K562 (cell line): Measurements from ENCODE around the gene MPV17L2. TPM values are rescaled to one million over a fixed set of nuclear protein-coding genes. Genes with fewer than 3 reads are reported as not detected.

Experiments
- CBFB ChIP-seq: sonication (generic); formaldehyde crosslinking; IDR thresholded peaks from 2 replicates; pipeline ENCODE4 v1.4.0; 2020; ENCODE audit warnings: mild to moderate bottlenecking, missing genetic modification reagents
- CTBP1 ChIP-seq: fragments of 450-650 bp; IDR thresholded peaks from 2 replicates; pipeline ENCODE4 v1.6.1; 2016; ENCODE audit warnings: borderline replicate concordance
- ETV1 ChIP-seq: fragments of 450-650 bp; conservative IDR thresholded peaks from 2 replicates; pipeline ENCODE4 v1.6.1; 2016; ENCODE audit warnings: missing genetic modification characterization, control low read depth, low read depth, missing compliant biosample characterization
- HDAC1 ChIP-seq, 2 experiments: fragments of 450-650 bp; IDR thresholded peaks; 2 replicates each; pipeline ENCODE4 v1.6.1; 2016 to 2017; ENCODE audit warnings: inconsistent platforms in 1 of 2, mild to moderate bottlenecking in 1 of 2, moderate library complexity in 1 of 2
- MNT ChIP-seq, 2 experiments: fragments of 450-650 bp; conservative IDR thresholded peaks; 2 replicates each; pipeline ENCODE4 v1.6.1; 2017; ENCODE audit warnings: mild to moderate bottlenecking in 2 of 2, moderate library complexity in 2 of 2
- RB1 ChIP-seq: fragments of 450-650 bp; IDR thresholded peaks from 2 replicates; pipeline ENCODE4 v1.6.1; 2017; ENCODE audit warnings: low read depth, mild to moderate bottlenecking
- SAP30 ChIP-seq: fragments of 200-600 bp; sonication (generic); IDR thresholded peaks from 2 replicates; pipeline ENCODE4 v1.6.1; 2012; ENCODE audit warnings: borderline replicate concordance, low read depth, mild to moderate bottlenecking, moderate library complexity, low read length, control low read depth, inconsistent platforms; ENCODE audit not compliant: insufficient read depth, poor library complexity, severe bottlenecking
- ZNF263 ChIP-seq: sonication (generic); formaldehyde crosslinking; IDR thresholded peaks from 2 replicates; pipeline ENCODE4 v1.8.0; 2022; ENCODE audit warnings: mild to moderate bottlenecking, missing genetic modification reagents, borderline replicate concordance
- ZNF324 ChIP-seq: fragments of 250-450 bp; sonication (Bioruptor Pico); IDR thresholded peaks from 2 replicates; pipeline ENCODE4 v1.4.0; 2020; ENCODE audit warnings: mild to moderate bottlenecking
- polyA plus RNA-seq, 8 experiments: library from polyadenylated mRNA; depleted of rRNA in 4 of 8; stranded (reverse) in 5 of 8; unstranded in 3 of 8; fragments of >200 nt; fragmentation: Nextera tagmentation in 2 of 8; fragmentation: Illumina TruSeq in 1 of 8; extraction: Ambion mirVana in 2 of 8; extraction: Trizol in 1 of 8; gene quantifications; 2 replicates each; pipeline versions ENCODE4 v1.2.1 to v1.2.3, GENCODE V29; 2011 to 2014; ENCODE audit warnings: inconsistent platforms in 1 of 8, missing spikeins in 1 of 8
- total RNA-seq, 7 experiments: library from RNA; depleted of rRNA in 6 of 7; stranded (reverse); fragments of >200 nt in 6 of 7; fragmentation: Illumina TruSeq in 2 of 7; extraction: Trizol in 2 of 7; gene quantifications; 2 replicates each; pipeline versions ENCODE4 v1.2.1 to v1.2.3, GENCODE V29; 2011 to 2021; ENCODE audit warnings: low replicate concordance in 1 of 7

The MPV17L2 gene
- total and polyA plus RNA-seq, 9 of the 15 experiments (the other 6 are each of a cell fraction or from before 2014, with no cell fraction given) = 10.6 to 60.2 (median 28.5) TPM

GRCh38 chr19:18193388-18194180, 566 bp downstream of the MPV17L2 start (continued):
- TF ChIP-seq MNT (conservative IDR thresholded peaks at IDR 0.05) (peak; percentile 9 to 17; a peak in 1 of 4 replicates), ZNF263 (CRISPR knock-in tag) (0 out of 2 replicates have a peak, but pooled peaks have one; percentile 11), SAP30 (peak; percentile 70), RB1 (0 out of 2 replicates have a peak, but pooled peaks have one; percentile 4), CTBP1 (peak; percentile 3; the same call in 1 of the 2 replicates), ZNF324 (CRISPR knock-in tag) (no peak), HDAC1 (IDR thresholded peaks at IDR 0.05) (peak in 1 of 2 experiments; percentile 5; a peak in 2 of 4 replicates), CBFB (CRISPR knock-in tag) (0 out of 2 replicates have a peak, but pooled peaks have one; percentile 13), ETV1 (tag) (peak; percentile 42; the same call in 1 of the 2 replicates)
